H1 (cell line): Measurements from ENCODE around the gene MRAP2. TPM values are rescaled to one million over a fixed set of nuclear protein-coding genes. Genes with fewer than 3 reads are reported as not detected.

ENCODE experiments used
- CTCF ChIA-PET: fragments of 300-600 bp; sonication (Branson Sonifier 250); formaldehyde crosslinking; loops from one replicate; lab custom pipeline; 2021; ENCODE audit not compliant: partially characterized antibody; lab: Charles Lee
- POLR2A ChIA-PET: fragments of 300-600 bp; sonication (Branson Sonifier 250); formaldehyde crosslinking; loops from one replicate; lab custom pipeline; 2021; ENCODE audit warnings: inconsistent platforms; ENCODE audit not compliant: partially characterized antibody; lab: Charles Lee
- DNase-seq, 2 experiments: peaks; one replicate each; pipeline versions ENCODE4 v3.0.0 to v3.0.0-alpha.2; 2010 to 2022; ENCODE audit warnings: low spot score in 2 of 2, low read depth in 1 of 2, mixed read lengths in 1 of 2
- FAIRE-seq: peaks from 2 replicates; lab custom pipeline; 2011; peaks lifted over from hg19 to GRCh38; lab: Jason Lieb, UNC
- H2AFZ ChIP-seq: 2 replicates; pipeline ENCODE4 v1.8.1; 2012; ENCODE audit warnings: low read length, inconsistent platforms
- H2AK5ac ChIP-seq: 2 replicates; pipeline ENCODE4 v1.6.1; 2013; ENCODE audit warnings: low read depth, low read length
- H2BK120ac ChIP-seq: replicated peaks from 2 replicates; pipeline ENCODE3; 2013; ENCODE audit warnings: low read depth, low read length, inconsistent platforms
- H2BK12ac ChIP-seq: 2 replicates; pipeline ENCODE4 v1.6.1; 2013; ENCODE audit warnings: low read depth, low read length
- H2BK15ac ChIP-seq: 2 replicates; pipeline ENCODE4 v1.6.1; 2013; ENCODE audit warnings: low read length
- H2BK20ac ChIP-seq: 2 replicates; pipeline ENCODE4 v1.6.1; 2013; ENCODE audit warnings: low read length
- H2BK5ac ChIP-seq: 2 replicates; pipeline ENCODE4 v1.6.1; 2013; ENCODE audit warnings: low read depth, low read length
- H3K14ac ChIP-seq: 2 replicates; pipeline ENCODE4 v1.6.1; 2013; ENCODE audit warnings: inconsistent platforms; ENCODE audit not compliant: insufficient read length
- H3K18ac ChIP-seq: 2 replicates; pipeline ENCODE4 v1.6.1; 2013; ENCODE audit warnings: low read length; ENCODE audit errors: extremely low read depth
- H3K23ac ChIP-seq: 2 replicates; pipeline ENCODE4 v1.6.1; 2013; ENCODE audit warnings: inconsistent platforms; ENCODE audit not compliant: insufficient read length
- H3K23me2 ChIP-seq: 2 replicates; pipeline ENCODE4 v1.6.1; 2013; ENCODE audit warnings: low read depth, low read length
- H3K27ac ChIP-seq: 2 replicates; pipeline ENCODE4 v1.6.1; 2011; ENCODE audit warnings: low read depth, low read length, inconsistent platforms
- H3K27me3 ChIP-seq, 4 experiments: replicated peaks in 1 of 4; 1 replicate in 1 of 4; 2 replicates in 3 of 4; pipeline versions ENCODE4 v1.6.1 to v1.8.1; 2011 to 2013; ENCODE audit warnings: low read length in 3 of 4, mild to moderate bottlenecking in 3 of 4, inconsistent platforms in 2 of 4, mixed read lengths in 2 of 4, moderate library complexity in 1 of 4; ENCODE audit not compliant: control insufficient read depth in 3 of 4, insufficient read depth in 3 of 4; ENCODE audit errors: extremely low read depth in 1 of 4
- H3K36me3 ChIP-seq, 4 experiments: 2 replicates each; pipeline versions ENCODE4 v1.6.1 to v1.8.1; 2011 to 2013; ENCODE audit warnings: mild to moderate bottlenecking in 4 of 4, low read length in 3 of 4, moderate library complexity in 2 of 4, control low read depth in 1 of 4, inconsistent platforms in 1 of 4; ENCODE audit not compliant: insufficient read depth in 4 of 4, control insufficient read depth in 2 of 4
- H3K4ac ChIP-seq: replicated peaks from 2 replicates; pipeline ENCODE3; 2013; ENCODE audit warnings: low read length, low read depth, mixed read lengths, inconsistent platforms; ENCODE audit not compliant: insufficient read length
- H3K4me1 ChIP-seq, 4 experiments: replicated peaks in 1 of 4; 1 replicate in 1 of 4; 2 replicates in 3 of 4; pipeline versions ENCODE4 v1.6.1 to v1.8.1; 2011 to 2013; ENCODE audit warnings: low read length in 3 of 4, inconsistent platforms in 2 of 4, mixed read lengths in 1 of 4; ENCODE audit not compliant: insufficient read depth in 4 of 4, control insufficient read depth in 3 of 4
- H3K4me2 ChIP-seq, 2 experiments: 2 replicates each; pipeline versions ENCODE4 v1.6.1 to v1.8.1; 2011 to 2013; ENCODE audit warnings: low read depth in 2 of 2, low read length in 2 of 2, control low read depth in 1 of 2, inconsistent platforms in 1 of 2, mild to moderate bottlenecking in 1 of 2; ENCODE audit not compliant: insufficient read depth in 1 of 2
- H3K4me3 ChIP-seq, 4 experiments: fragments of 200-600, 300-600 bp in 1 of 4; sonication (generic), shearing (Covaris generic), sonication (Bioruptor Twin) in 1 of 4; 2 replicates each; pipeline versions ENCODE4 v1.5.1 to v1.8.1; 2011 to 2016; ENCODE audit warnings: low read length in 4 of 4, low read depth in 3 of 4, control low read depth in 2 of 4, inconsistent platforms in 2 of 4, mild to moderate bottlenecking in 2 of 4, mixed read lengths in 1 of 4, moderate library complexity in 1 of 4; ENCODE audit not compliant: insufficient read depth in 2 of 4; ENCODE audit errors: extremely low read depth in 1 of 4
- H3K56ac ChIP-seq: replicated peaks from 2 replicates; pipeline ENCODE3; 2013; ENCODE audit warnings: low read depth, mild to moderate bottlenecking, mixed read lengths, low read length, inconsistent platforms; ENCODE audit not compliant: insufficient read length
- H3K79me1 ChIP-seq: 2 replicates; pipeline ENCODE4 v1.6.1; 2013; ENCODE audit warnings: low read depth, low read length, control low read depth
- H3K79me2 ChIP-seq, 2 experiments: 2 replicates each; pipeline versions ENCODE4 v1.6.1 to v1.8.1; 2012 to 2013; ENCODE audit warnings: low read length in 2 of 2, mild to moderate bottlenecking in 2 of 2, inconsistent platforms in 1 of 2; ENCODE audit not compliant: insufficient read depth in 2 of 2, control insufficient read depth in 1 of 2
- H3K9ac ChIP-seq, 4 experiments: replicated peaks in 1 of 4; 1 replicate in 1 of 4; 2 replicates in 3 of 4; pipeline versions ENCODE4 v1.6.1 to v1.8.1; 2011 to 2013; ENCODE audit warnings: low read depth in 3 of 4, low read length in 3 of 4, control low read depth in 2 of 4, mild to moderate bottlenecking in 2 of 4, moderate library complexity in 2 of 4, inconsistent platforms in 1 of 4; ENCODE audit errors: extremely low read depth in 1 of 4
- H3K9me3 ChIP-seq, 2 experiments: 2 replicates each; pipeline versions ENCODE4 v1.6.1 to v1.8.1; 2012 to 2013; ENCODE audit warnings: mild to moderate bottlenecking in 2 of 2, moderate library complexity in 2 of 2, control low read depth in 1 of 2, inconsistent platforms in 1 of 2, low read depth in 1 of 2, low read length in 1 of 2, mixed read lengths in 1 of 2; ENCODE audit not compliant: insufficient read depth in 2 of 2
- H4K20me1 ChIP-seq, 2 experiments: replicated peaks in 1 of 2; 2 replicates each; pipeline versions ENCODE3 to v1.8.1; 2011 to 2013; ENCODE audit warnings: inconsistent platforms in 2 of 2, low read length in 2 of 2, mild to moderate bottlenecking in 1 of 2; ENCODE audit not compliant: insufficient read depth in 2 of 2, control insufficient read depth in 1 of 2
- H4K5ac ChIP-seq: 2 replicates; pipeline ENCODE4 v1.6.1; 2013; ENCODE audit warnings: low read length, low read depth, mixed read lengths, inconsistent platforms; ENCODE audit not compliant: insufficient read length
- H4K8ac ChIP-seq: 2 replicates; pipeline ENCODE4 v1.8.0; 2013; ENCODE audit warnings: mild to moderate bottlenecking, moderate library complexity, low read length, inconsistent platforms; ENCODE audit not compliant: insufficient read depth; ENCODE audit errors: extremely low read depth
- H4K91ac ChIP-seq: replicated peaks from 2 replicates; pipeline ENCODE3; 2013; ENCODE audit warnings: low read length, mixed read lengths, inconsistent platforms; ENCODE audit not compliant: insufficient read length
- CREB1 ChIP-seq: IDR thresholded peaks from 2 replicates; pipeline ENCODE4 v1.6.1; 2012; ENCODE audit warnings: inconsistent platforms
- HDAC2 ChIP-seq, 2 experiments: fragments of 300-600 bp in 1 of 2; sonication (generic) in 1 of 2; IDR thresholded peaks; 2 replicates each; pipeline ENCODE4 v1.6.1; 2011 to 2012; ENCODE audit warnings: low read depth in 2 of 2, low read length in 2 of 2, mild to moderate bottlenecking in 2 of 2, moderate library complexity in 2 of 2, borderline replicate concordance in 1 of 2, inconsistent platforms in 1 of 2
- NANOG ChIP-seq: IDR thresholded peaks from 2 replicates; pipeline ENCODE4 v1.6.1; 2011; ENCODE audit warnings: low read length, low read depth, mild to moderate bottlenecking, inconsistent platforms; ENCODE audit not compliant: insufficient read depth, poor library complexity, severe bottlenecking
- SUZ12 ChIP-seq: fragments of 200-600 bp; sonication (generic); IDR thresholded peaks from 2 replicates; pipeline ENCODE4 v1.6.1; 2012; ENCODE audit warnings: mild to moderate bottlenecking, inconsistent platforms, low read length, moderate library complexity, mixed read lengths
- WGBS, 2 experiments: shearing (Covaris generic) in 1 of 2; methylation state at CpG; one replicate each; pipeline versions ENCODE4 v1.1.6 to v1.1.7; 2013 to 2015; ENCODE audit warnings: low lambda C conversion rate in 2 of 2, mixed read lengths in 2 of 2, inconsistent platforms in 1 of 2, low coverage in 1 of 2, missing lambda C conversion rate in 1 of 2; ENCODE audit not compliant: insufficient replicate concordance in 2 of 2, insufficient coverage in 1 of 2, insufficient read length in 1 of 2; ENCODE audit errors: extremely low coverage in 1 of 2, missing lambda C conversion rate in 1 of 2; 5-methylcytosine and 5-hydroxymethylcytosine counted together
- polyA plus RNA-seq, 7 experiments: library from polyadenylated mRNA; depleted of rRNA in 3 of 7; stranded (reverse) in 5 of 7; unstranded in 2 of 7; fragments of >200 nt in 5 of 7; fragments of 200-250 nt in 2 of 7; gene quantifications; 1 replicate in 5 of 7; 2 replicates in 1 of 7; 4 replicates in 1 of 7; pipeline versions ENCODE4 v1.2.1 to v1.2.3, GENCODE V29; 2011 to 2013; ENCODE audit warnings: missing spikeins in 2 of 7, mixed read lengths in 2 of 7
- total RNA-seq: library from RNA; stranded (reverse); fragmentation: NEBNext Ultra II Directional; extraction: Animal tissue kit (Norgen Biotek cat#: 25700); gene quantifications from 2 replicates; pipeline ENCODE4 v1.2.1, GENCODE V29; 2021
- TF ChIP-seq, protein P1 (sequence below): IDR thresholded peaks from 2 replicates; pipeline ENCODE4 v1.6.1; 2012; ENCODE audit warnings: low read length, inconsistent platforms

The MRAP2 gene
- total and polyA plus RNA-seq, 2 of the 8 experiments (the other 6 are each of a cell fraction or from before 2014, with no cell fraction given) = 5.0 to 11.0 TPM

DNA sequence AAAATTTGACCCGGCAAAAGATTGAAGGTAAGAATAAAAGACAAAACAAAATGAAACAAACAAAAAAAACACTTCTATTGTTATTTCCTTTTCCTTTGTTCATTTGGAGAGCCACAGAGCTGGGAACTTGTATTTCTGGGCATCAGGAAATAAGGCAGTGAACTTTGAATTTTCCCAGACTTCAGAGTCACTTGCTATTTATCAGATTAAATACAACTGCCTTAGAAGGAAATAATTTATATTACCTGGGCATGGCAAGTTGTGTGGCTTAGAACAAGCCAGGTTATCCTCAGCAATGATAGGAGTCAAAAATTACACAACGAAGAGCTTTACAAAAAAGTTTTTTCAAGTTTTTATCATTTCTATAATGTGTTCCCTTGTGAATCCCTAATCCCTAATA, 20.2 kb upstream of the MRAP2 start:
- TF ChIP-seq HDAC2 (IDR thresholded peaks at IDR 0.05; ENCODE audit: borderline replicate concordance in 1 of 2, low read depth in 2 of 2, low read length in 2 of 2) (no peak), SUZ12 (no peak), NANOG (no peak), CREB1 (no peak)
- TF ChIP-seq, protein P1, sequence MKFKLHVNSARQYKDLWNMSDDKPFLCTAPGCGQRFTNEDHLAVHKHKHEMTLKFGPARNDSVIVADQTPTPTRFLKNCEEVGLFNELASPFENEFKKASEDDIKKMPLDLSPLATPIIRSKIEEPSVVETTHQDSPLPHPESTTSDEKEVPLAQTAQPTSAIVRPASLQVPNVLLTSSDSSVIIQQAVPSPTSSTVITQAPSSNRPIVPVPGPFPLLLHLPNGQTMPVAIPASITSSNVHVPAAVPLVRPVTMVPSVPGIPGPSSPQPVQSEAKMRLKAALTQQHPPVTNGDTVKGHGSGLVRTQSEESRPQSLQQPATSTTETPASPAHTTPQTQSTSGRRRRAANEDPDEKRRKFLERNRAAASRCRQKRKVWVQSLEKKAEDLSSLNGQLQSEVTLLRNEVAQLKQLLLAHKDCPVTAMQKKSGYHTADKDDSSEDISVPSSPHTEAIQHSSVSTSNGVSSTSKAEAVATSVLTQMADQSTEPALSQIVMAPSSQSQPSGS = no peak
- TF ChIP-seq, all 59 proteins: peak for 0
- Histone ChIP-seq H3K9ac (no peak overlapping the region), H2AK5ac (no peak overlapping the region), H3K23me2 (no peaks in the 10 kb centered on the region), H2BK15ac (no peak overlapping the region), H4K20me1 (no peaks in the 10 kb centered on the region), H3K27me3 (no peaks in the 10 kb centered on the region), H2BK12ac (no peak overlapping the region), H2BK5ac (no peak overlapping the region), H4K8ac (no peak overlapping the region), H3K79me1 (no peaks in the 10 kb centered on the region), H2BK120ac (no peak overlapping the region), H4K5ac (no peak overlapping the region), H3K4me1 (no peaks in the 10 kb centered on the region), H3K4me3 (no peak overlapping the region), H3K36me3 (no peaks in the 10 kb centered on the region), H3K14ac (no peak overlapping the region), H3K4ac (no peak overlapping the region), H3K23ac (no peak overlapping the region), H4K91ac (no peak overlapping the region), H2BK20ac (no peak overlapping the region), H3K4me2 (no peak overlapping the region), H3K18ac (no peak overlapping the region), H3K27ac (no peak overlapping the region), H3K79me2 (no peaks in the 10 kb centered on the region), H2AFZ (no peak overlapping the region), H3K9me3 (no peaks in the 10 kb centered on the region), H3K56ac (no peak overlapping the region)
- POLR2A ChIA-PET = no interaction called here
- CTCF ChIA-PET = interaction anchor here (1.2 to 1.5 kb wide), 3 partner anchors 12 to 204 kb away, joined by 3 to 4 read pairs (median 3); no protein-coding TSS in a partner anchor
- FAIRE-seq (no peak), DNase-seq (no peak)
- 91% methylated on average over 2 of the region's 2 CpGs; no CpG with 5 or more reads in 1 of the 2 experiments for WGBS, 2 experiments
